RWPE2 (cell line): ENCODE results near the gene ALK.

ENCODE experiments used
- ATAC-seq: fragments of 200-7000 bp; cut with Tn5 transposase; 3 replicates; pipeline ENCODE4 v1.9.1; 2021; ENCODE audit warnings: low read depth
- DNase-seq: peaks from one replicate; pipeline ENCODE4 v3.0.0-alpha.2; 2020; ENCODE audit warnings: low spot score
- H3K27ac ChIP-seq: fragments of 450-650 bp; 2 replicates; pipeline ENCODE4 v1.5.1; 2017; ENCODE audit warnings: mild to moderate bottlenecking; ENCODE audit not compliant: poor library complexity, severe bottlenecking
- H3K27me3 ChIP-seq: fragments of 250-450 bp; sonication (Bioruptor Pico); 2 replicates; pipeline ENCODE4 v1.5.1; 2021; ENCODE audit warnings: mild to moderate bottlenecking, moderate library complexity; ENCODE audit not compliant: insufficient read depth, poor library complexity, severe bottlenecking
- H3K36me3 ChIP-seq: fragments of 250-450 bp; sonication (Bioruptor Pico); 2 replicates; pipeline ENCODE4 v1.5.1; 2020; ENCODE audit warnings: low read depth, mild to moderate bottlenecking, moderate library complexity
- H3K4me1 ChIP-seq: fragments of 250-450 bp; sonication (Bioruptor Pico); 2 replicates; pipeline ENCODE4 v1.5.1; 2021; ENCODE audit warnings: mild to moderate bottlenecking, moderate library complexity; ENCODE audit not compliant: insufficient read depth, poor library complexity, severe bottlenecking
- H3K4me3 ChIP-seq: fragments of 250-450 bp; sonication (Bioruptor Pico); 2 replicates; pipeline ENCODE4 v1.5.1; 2021; ENCODE audit warnings: mild to moderate bottlenecking, moderate library complexity; ENCODE audit not compliant: severe bottlenecking
- H3K9me3 ChIP-seq: fragments of 250-450 bp; sonication (Bioruptor Pico); 2 replicates; pipeline ENCODE4 v1.5.1; 2021; ENCODE audit warnings: mild to moderate bottlenecking, moderate library complexity; ENCODE audit not compliant: severe bottlenecking
- CTCF ChIP-seq: fragments of 450-650 bp; IDR thresholded peaks from one replicate; pipeline ENCODE4 v1.5.1; 2017; ENCODE audit warnings: mild to moderate bottlenecking, moderate library complexity; ENCODE audit not compliant: poor library complexity, severe bottlenecking

Gene ALK

DNA sequence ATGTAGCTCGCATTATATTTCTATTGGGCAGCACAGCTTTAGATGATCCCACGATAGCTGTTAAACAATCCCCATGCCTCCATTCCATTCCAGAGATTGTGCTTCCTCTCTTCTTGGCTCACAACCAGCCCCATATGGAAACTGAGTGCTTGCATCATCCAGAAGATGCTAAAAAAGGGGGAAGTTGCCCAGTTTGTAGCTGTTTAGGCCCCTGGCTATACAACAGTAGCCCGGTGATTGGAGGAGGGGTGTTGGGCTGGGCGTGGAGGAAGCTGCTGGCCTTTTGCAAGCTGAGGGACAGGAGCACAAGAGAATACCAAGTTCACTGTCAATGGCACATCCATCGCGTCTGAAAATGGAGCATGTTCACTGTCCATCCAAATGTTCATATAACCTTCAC is 360.2 kb downstream of the ALK start:
- H3K4me3 ChIP-seq: no peak overlapping the region
- DNase-seq (no peak), ATAC-seq (no peak)
- no peaks in the 10 kb centered on the region for H3K36me3 ChIP-seq
- H3K4me1 ChIP-seq: no peaks in the 10 kb centered on the region
- no peak for TF ChIP-seq CTCF
- no peak overlapping the region for H3K27ac ChIP-seq
- no peaks in the 10 kb centered on the region for H3K9me3 ChIP-seq
- H3K27me3 ChIP-seq: no peaks in the 10 kb centered on the region

GRCh38 chr2:29560566-29560965 is 360.8 kb downstream of the ALK start:
- H3K27me3 ChIP-seq: no peaks in the 10 kb centered on the region
- H3K4me1 ChIP-seq: no peaks in the 10 kb centered on the region
- DNase-seq (no peak), ATAC-seq (no peak)
- no peaks in the 10 kb centered on the region for H3K36me3 ChIP-seq
- H3K27ac ChIP-seq: no peak overlapping the region
- no peak overlapping the region for H3K4me3 ChIP-seq
- H3K9me3 ChIP-seq: no peaks in the 10 kb centered on the region
- no peak for TF ChIP-seq CTCF

GRCh38 chr2:29560030-29560429 is 361.4 kb downstream of the ALK start:
- TF ChIP-seq CTCF: no peak
- no peak overlapping the region for H3K4me3 ChIP-seq
- DNase-seq: no peak
- H3K9me3 ChIP-seq: no peaks in the 10 kb centered on the region
- H3K27me3 ChIP-seq: no peaks in the 10 kb centered on the region
- H3K36me3 ChIP-seq: no peaks in the 10 kb centered on the region
- H3K27ac ChIP-seq: no peak overlapping the region
- no peaks in the 10 kb centered on the region for H3K4me1 ChIP-seq
- no peak for ATAC-seq

- no peaks in the 10 kb centered on the region for H3K36me3 ChIP-seq
- no peak for TF ChIP-seq CTCF
- H3K4me3 ChIP-seq: no peak overlapping the region
- no peak for DNase-seq
- no peaks in the 10 kb centered on the region for H3K27me3 ChIP-seq
- H3K27ac ChIP-seq: no peak overlapping the region
- ATAC-seq: no peak
- H3K9me3 ChIP-seq: no peaks in the 10 kb centered on the region
- no peaks in the 10 kb centered on the region for H3K4me1 ChIP-seq
Measured at GRCh38 chr2:29559578-29559977, 361.8 kb downstream of the ALK start.

GRCh38 chr2:29558097-29558496 is 363.3 kb downstream of the ALK start:
- Histone ChIP-seq H3K9me3 (no peaks in the 10 kb centered on the region), H3K4me3 (no peak overlapping the region), H3K4me1 (no peaks in the 10 kb centered on the region), H3K36me3 (no peaks in the 10 kb centered on the region), H3K27ac (no peak overlapping the region), H3K27me3 (no peaks in the 10 kb centered on the region)
- TF ChIP-seq CTCF: no peak
- ATAC-seq (no peak), DNase-seq (no peak)
